Vagina (tissue), 2 donors: ENCODE results near the gene IL12RB2.

Experiments
- CTCF ChIP-seq, 3 experiments: fragments of 450-650 bp in 2 of 3; fragments of 200-600 bp in 1 of 3; sonication (generic) in 1 of 3; IDR thresholded peaks; one replicate each; pipeline ENCODE4 v1.5.1; 2017 to 2019; ENCODE audit warnings: antibody characterized with exemption in 3 of 3, mild to moderate bottlenecking in 2 of 3, moderate library complexity in 2 of 3
- POLR2A ChIP-seq, 2 donors: fragments of 450-650 bp; IDR thresholded peaks; one replicate each; pipeline ENCODE4 v1.6.1; 2017; ENCODE audit warnings: antibody characterized with exemption in 2 of 2, mild to moderate bottlenecking in 2 of 2, moderate library complexity in 2 of 2
- POLR2AphosphoS5 ChIP-seq, 2 donors: sonication (generic); formaldehyde crosslinking; IDR thresholded peaks; one replicate each; pipeline ENCODE4 v1.9.0; 2017; ENCODE audit warnings: antibody characterized with exemption in 2 of 2, mild to moderate bottlenecking in 2 of 2, low read depth in 1 of 2; ENCODE audit not compliant: insufficient read depth in 1 of 2

- TF ChIP-seq CTCF (IDR thresholded peaks at IDR 0.05) (no peak), POLR2AphosphoS5 (IDR thresholded peaks at IDR 0.05; ENCODE audit: insufficient read depth in 1 of 2, low read depth in 1 of 2) (no peak), POLR2A (IDR thresholded peaks at IDR 0.05) (no peak)
Observed at GRCh38 chr1:67436511-67437055, 128.9 kb downstream of the IL12RB2 start.
